ENCODE results near the gene CFAP300.

Gene CFAP300

GRCh38 chr11:102073253-102073652 is 26.0 kb downstream of the CFAP300 start:
- H3K4me1 ChIP-seq (ENCODE audit: control insufficient read depth in 1 of 2, insufficient read depth in 1 of 2, low read depth in 1 of 2, low read length in 1 of 2), result no peaks in the 10 kb centered on the region
- no peak overlapping the region for H3K27ac ChIP-seq
- peaks cover 6% of the 10 kb centered on the region for H3K27me3 ChIP-seq
- peaks cover 3% of the 10 kb centered on the region for H3K9me3 ChIP-seq
- TF ChIP-seq, protein P1, sequence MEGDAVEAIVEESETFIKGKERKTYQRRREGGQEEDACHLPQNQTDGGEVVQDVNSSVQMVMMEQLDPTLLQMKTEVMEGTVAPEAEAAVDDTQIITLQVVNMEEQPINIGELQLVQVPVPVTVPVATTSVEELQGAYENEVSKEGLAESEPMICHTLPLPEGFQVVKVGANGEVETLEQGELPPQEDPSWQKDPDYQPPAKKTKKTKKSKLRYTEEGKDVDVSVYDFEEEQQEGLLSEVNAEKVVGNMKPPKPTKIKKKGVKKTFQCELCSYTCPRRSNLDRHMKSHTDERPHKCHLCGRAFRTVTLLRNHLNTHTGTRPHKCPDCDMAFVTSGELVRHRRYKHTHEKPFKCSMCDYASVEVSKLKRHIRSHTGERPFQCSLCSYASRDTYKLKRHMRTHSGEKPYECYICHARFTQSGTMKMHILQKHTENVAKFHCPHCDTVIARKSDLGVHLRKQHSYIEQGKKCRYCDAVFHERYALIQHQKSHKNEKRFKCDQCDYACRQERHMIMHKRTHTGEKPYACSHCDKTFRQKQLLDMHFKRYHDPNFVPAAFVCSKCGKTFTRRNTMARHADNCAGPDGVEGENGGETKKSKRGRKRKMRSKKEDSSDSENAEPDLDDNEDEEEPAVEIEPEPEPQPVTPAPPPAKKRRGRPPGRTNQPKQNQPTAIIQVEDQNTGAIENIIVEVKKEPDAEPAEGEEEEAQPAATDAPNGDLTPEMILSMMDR (IDR thresholded peaks at IDR 0.05), result no peak
- H3K36me3 ChIP-seq, result no peaks in the 10 kb centered on the region
- H3K4me3 ChIP-seq (ENCODE audit: low read depth in 1 of 2, low read length in 1 of 2), result no peak overlapping the region

DNA sequence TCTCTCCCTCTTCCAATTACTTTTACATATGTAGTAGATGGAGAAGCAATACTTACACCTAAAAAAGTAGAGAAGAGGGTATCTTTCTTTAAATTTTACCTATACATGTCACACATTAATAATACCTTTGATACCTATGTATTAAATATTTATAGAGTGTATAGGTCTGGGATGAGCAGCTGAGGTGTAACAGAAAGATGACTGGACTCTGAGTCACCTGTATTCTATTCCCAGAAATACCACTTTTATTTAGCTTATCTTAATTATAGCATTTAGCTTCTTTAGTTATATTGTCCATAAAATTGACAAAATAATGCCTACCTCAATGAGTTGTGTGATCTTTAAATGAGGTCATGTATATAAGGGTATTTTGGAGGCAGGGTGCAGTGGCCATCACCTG is 32.4 kb downstream of the CFAP300 start:
- H3K27me3 ChIP-seq, result peaks cover 34% of the 10 kb centered on the region
- H3K36me3 ChIP-seq, result no peaks in the 10 kb centered on the region
- TF ChIP-seq, protein P1 (IDR thresholded peaks at IDR 0.05), result no peak
- H3K27ac ChIP-seq, result no peak overlapping the region
- no peaks in the 10 kb centered on the region for H3K9me3 ChIP-seq
- no peaks in the 10 kb centered on the region for H3K4me1 ChIP-seq (ENCODE audit: control insufficient read depth in 1 of 2, insufficient read depth in 1 of 2, low read depth in 1 of 2, low read length in 1 of 2)
- H3K4me3 ChIP-seq (ENCODE audit: low read depth in 1 of 2, low read length in 1 of 2), result no peak overlapping the region

DNA sequence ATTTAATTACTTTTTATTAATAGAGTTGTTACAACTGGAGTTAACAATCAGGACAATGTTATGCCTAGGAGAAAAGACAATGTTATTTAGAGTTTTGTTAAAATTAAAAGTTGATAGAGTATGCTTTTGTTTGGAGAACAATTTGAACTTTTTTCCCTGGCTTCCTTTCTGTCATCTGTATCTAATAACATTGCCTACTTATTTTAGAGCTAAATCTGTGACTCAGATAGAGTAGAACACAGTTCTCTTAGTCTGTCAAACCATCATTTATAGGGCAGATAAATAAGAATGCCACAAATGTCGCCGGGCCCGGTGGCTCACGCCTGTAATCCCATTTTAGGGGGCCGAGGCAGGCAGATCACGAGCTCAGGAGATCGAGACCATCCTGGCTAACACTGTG is 34.1 kb downstream of the CFAP300 start:
- no peak overlapping the region for H3K27ac ChIP-seq
- no peaks in the 10 kb centered on the region for H3K4me1 ChIP-seq (ENCODE audit: control insufficient read depth in 1 of 2, insufficient read depth in 1 of 2, low read depth in 1 of 2, low read length in 1 of 2)
- no peaks in the 10 kb centered on the region for H3K9me3 ChIP-seq
- no peaks in the 10 kb centered on the region for H3K36me3 ChIP-seq
- H3K4me3 ChIP-seq (ENCODE audit: low read depth in 1 of 2, low read length in 1 of 2), result no peak overlapping the region
- peaks cover 47% of the 10 kb centered on the region for H3K27me3 ChIP-seq
- TF ChIP-seq, protein P1 (IDR thresholded peaks at IDR 0.05), result no peak

DNA sequence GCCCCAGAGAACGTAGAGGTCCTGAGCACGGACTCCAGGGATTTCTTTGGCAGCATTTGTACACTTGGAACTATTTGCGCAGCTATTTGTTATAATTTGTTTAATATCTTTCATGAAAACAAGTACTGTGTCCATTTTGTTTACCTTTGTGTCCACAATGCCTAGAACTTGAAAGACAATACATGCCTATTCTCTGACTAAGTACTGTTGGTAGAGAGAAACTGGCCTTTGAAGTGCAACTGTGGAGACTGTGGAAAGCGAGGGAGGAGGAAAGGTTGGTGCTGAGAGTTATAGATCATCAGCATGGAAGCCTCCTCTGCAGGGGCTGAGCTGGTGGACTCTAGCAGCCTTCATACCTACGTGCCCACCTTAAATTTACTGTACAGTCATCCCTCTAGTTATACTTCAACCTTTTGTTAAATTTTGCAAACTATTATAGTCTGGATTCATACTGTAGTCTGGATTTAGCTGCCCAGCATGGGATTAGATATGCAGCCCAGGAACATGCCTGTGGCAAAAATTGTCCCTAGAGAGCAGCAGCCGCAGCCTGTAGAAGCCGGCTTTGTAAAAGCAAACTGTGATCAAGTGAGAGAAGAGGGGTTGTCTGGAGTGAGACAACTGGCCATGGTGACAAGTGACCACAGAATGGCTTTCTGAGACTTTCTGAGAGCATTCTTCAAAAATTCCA is 38.8 kb downstream of the CFAP300 start:
- TF ChIP-seq, protein P1 (IDR thresholded peaks at IDR 0.05), result no peak
- Histone ChIP-seq H3K27ac (no peak overlapping the region), H3K4me3 (ENCODE audit: low read depth in 1 of 2, low read length in 1 of 2) (no peak overlapping the region), H3K4me1 (ENCODE audit: control insufficient read depth in 1 of 2, insufficient read depth in 1 of 2, low read depth in 1 of 2, low read length in 1 of 2) (no peaks in the 10 kb centered on the region), H3K36me3 (no peaks in the 10 kb centered on the region), H3K9me3 (no peaks in the 10 kb centered on the region), H3K27me3 (peaks cover 60% of the 10 kb centered on the region)

DNA sequence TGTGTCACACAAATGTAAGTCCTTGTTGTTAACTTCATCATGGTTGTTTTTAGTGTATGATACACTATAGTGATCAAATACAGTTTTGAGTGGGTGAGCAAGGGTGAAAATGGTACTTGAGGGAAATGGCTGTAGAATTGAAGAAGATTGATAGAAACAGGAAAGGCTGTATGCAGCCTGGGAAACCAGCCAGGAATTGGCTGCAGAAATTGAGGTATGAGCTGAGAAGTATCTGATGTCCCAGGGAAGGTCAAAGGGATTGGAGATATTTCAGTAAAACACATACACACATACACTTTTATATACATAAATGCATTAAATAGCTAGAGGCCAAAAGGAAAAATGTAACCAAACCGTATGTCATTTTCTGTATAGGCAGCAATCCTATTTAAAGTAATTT is 49.9 kb downstream of the CFAP300 start:
- Histone ChIP-seq H3K4me1 (ENCODE audit: control insufficient read depth in 1 of 2, insufficient read depth in 1 of 2, low read depth in 1 of 2, low read length in 1 of 2) (no peaks in the 10 kb centered on the region), H3K27me3 (peaks cover 24% of the 10 kb centered on the region), H3K27ac (no peak overlapping the region), H3K4me3 (ENCODE audit: low read depth in 1 of 2, low read length in 1 of 2) (no peak overlapping the region), H3K36me3 (no peaks in the 10 kb centered on the region), H3K9me3 (no peaks in the 10 kb centered on the region)
- TF ChIP-seq, protein P1 (IDR thresholded peaks at IDR 0.05), result no peak
